Left kidney (tissue), 2 donors: ENCODE measurements around the gene GMPPA. TPM values are rescaled to one million over a fixed set of nuclear protein-coding genes. Genes with fewer than 3 reads are reported as not detected.

ENCODE experiments used
- DNase-seq: peaks from one replicate; pipeline ENCODE4 v3.0.0-alpha.2; 2013
- polyA plus RNA-seq: library from polyadenylated mRNA; unstranded; fragments of 120-200 nt; gene quantifications from one replicate; pipeline ENCODE4 v1.2.1, GENCODE V29; 2013; ENCODE audit not compliant: insufficient read length

GMPPA gene
- polyA plus RNA-seq, 1 donor: 41.7 TPM

- no peak for DNase-seq
Observed at GRCh38 chr2:219500135-219500534, 1.4 kb downstream of the GMPPA start.

- no peak for DNase-seq
Observed at GRCh38 chr2:219501849-219502248, 3.2 kb downstream of the GMPPA start.

- DNase-seq: no peak
Observed at GRCh38 chr2:219502618-219503017, 3.9 kb downstream of the GMPPA start.

DNA sequence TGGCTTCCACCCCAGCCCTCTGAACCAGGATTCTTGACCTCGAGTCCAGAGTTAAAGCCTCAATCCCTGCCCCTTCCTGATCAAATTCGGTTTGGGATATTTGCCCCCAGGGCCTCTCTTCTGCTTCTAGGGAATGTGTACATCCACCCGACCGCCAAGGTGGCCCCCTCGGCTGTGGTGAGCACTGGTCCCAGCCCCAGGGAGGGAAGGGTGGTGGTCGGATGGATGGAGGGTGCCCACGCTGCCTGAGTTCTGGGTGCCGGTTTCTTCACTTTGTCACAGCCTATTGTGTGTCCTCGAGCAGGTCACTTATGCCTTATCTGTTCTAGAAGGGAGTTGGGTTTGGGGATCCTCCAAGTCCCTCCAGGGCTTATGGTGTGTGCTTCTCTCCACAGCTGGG is 6.9 kb downstream of the GMPPA start:
- DNase-seq: no peak

DNA sequence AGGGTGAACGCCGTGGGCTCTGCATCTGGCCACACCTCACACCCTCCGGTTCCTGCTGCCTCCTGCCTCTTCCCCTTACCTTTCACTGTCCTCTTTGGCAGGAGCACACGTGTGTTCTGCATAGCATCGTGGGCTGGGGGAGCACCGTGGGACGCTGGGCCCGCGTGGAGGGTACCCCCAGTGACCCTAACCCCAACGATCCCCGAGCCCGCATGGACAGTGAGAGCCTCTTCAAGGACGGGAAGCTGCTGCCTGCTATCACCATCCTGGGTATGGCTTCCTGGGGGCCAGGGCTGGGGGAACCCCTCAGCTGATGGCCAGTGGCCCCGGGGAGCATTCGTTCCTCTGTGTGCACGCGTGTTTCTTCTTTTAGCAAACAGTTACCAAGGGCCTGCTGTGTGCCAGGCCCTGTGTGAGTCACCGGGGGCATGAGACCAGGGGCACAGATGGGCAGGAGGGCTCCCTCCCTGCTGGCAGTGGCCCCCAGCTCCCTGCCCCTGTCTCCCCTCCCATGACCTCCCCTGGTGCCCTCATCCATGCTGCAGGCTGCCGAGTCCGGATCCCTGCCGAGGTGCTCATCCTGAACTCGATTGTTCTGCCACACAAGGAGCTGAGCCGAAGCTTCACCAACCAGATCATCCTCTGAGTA is 7.6 kb downstream of the GMPPA start:
- no peak for DNase-seq

DNA sequence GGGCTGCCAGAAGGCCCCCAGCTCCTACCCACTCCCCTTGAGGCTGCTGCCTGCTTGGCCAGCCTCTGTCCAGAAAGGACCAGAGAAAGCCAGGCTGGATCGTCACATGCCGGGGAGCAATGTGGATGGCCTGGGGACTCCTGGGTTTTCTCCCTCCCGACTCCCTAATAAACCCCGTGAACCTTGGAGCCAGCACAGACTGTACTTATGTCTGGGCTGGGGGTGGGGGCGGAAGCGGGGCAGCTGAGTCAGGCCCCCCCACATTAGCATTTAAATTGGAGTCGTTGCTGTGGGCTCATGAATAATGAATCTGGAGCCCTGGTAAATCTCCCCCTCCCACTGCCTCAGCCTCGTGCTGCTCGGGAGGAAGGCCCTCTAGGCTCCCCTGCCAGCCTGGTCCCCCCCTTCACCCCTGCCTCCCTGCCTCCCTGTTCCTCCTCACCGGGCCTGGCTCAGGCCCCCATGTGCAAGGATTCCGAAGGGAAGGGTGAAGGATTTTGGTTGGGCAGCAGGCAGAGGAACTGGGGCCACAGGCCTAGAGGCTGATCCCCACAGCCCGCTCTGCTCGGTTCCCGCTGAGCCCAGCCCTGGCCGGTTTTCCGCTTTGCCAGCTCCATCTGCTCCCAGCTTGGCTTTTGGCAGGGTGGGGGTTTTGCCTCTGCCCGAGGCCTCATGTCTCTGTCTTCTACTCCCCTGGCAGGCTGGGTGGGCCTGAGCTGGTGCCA is 8.3 kb downstream of the GMPPA start:
- no peak for DNase-seq

GRCh38 chr2:219507581-219508443 is 9.1 kb downstream of the GMPPA start:
- no peak for DNase-seq

- no peak for DNase-seq
Observed at GRCh38 chr2:219508444-219508734, 9.7 kb downstream of the GMPPA start.

DNA sequence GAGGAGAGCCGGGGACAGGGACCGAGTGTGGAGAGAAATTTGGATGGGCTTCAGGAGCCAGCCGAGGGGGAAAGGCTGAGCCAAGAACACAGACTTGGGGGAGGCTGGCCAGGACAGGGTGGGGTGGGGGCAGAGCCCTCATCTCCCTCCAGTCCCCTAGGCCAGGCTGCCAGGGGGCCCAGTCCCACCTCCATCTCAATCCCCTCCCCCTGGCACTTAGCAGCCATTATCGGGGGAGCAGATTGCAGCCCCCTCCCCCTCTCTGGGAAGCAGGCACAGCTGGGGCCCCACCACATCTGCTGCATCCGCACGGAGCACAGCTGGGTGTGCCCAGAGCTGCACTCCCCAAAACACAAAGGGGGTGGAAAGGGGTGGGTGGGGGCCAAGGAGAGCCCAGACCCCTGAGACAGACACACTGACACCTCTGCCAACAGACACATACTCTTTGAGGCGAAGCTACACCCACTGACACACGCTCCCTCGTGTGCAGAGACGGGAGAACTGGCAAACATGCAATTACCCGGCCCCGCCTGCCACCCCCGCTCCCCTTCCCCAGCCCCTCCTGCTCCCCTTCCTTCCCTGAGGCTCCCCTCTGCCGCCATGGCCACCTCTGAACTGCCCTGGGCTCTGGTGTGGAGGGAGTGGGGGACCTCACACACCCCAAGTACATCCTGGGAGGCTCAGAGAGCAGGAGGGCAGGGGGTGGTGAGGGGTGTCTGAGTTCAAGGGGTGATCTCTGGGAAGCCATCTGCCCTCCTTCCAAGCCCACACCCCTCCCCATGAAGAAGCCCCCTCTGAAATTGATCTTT is 10.5 kb downstream of the GMPPA start:
- no peak for DNase-seq

- no peak for DNase-seq
Observed at GRCh38 chr2:219509780-219510511, 11.3 kb downstream of the GMPPA start.

DNA sequence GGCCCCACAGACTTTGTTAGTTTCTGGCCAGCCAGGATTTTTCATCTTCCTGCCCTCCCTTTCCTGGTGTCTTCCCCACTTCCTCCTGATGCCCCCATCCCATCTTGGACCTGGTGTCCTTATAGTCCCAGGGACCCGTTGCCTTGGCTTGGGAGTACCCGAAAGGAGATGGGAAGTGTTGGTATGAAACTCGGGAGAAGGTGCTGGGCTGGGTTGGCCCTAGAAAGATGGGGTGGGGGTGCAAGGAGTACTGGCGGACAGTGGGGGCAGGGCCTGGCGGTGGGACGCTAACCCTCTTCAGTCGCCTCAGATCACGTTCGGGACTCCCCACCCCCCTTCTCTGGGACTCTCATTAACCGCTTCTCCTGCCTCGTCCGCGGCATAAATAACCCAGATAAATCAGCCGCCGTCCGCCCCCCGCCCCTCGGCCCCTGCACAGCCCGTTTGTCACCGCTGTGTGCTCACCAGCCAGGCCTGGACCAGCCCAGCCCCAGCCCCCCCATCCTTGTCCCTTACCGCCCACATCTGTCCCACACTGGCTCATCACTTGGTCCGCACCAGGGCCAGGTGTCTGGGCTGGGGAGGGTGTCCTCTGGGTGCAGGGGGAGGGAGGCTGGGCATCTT is 11.9 kb downstream of the GMPPA start:
- no peak for DNase-seq

DNA sequence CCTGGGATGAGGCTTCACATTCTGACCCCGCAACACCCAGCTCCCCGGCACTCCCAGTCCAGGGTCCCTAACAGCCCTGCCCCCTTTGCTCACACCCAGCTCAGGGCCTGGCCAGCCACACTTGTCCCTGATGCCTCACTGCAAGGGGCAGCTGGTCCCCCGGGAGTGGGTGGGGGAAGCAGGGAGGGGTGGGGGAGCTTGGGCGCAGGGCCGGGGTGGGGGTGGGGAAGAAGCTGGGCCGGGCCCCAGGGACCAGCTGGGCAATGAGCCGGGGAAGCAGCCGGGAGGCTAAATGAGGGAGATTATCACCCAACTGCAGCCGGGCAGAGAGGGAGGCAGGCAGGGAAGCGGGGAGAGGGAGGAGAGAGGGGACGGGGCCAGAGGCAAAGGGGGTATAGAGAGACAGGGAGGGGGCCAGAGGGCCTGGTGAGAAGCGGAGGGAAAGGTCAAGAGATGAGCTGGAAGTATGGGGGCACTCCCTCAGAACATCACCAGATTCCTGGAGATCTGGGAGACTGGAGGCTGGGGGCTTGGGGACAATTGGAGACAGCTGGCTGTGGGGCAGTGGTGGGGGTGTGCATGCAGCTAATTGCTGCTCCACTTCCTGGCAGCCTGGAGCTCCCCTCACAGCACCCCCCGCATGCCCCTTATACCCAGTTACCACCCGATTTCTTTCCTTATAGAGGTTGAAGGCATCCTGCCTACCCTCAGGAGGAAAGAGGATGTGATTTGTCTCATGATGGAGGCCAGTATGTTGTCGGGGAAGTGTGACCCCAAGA is 13.0 kb downstream of the GMPPA start:
- no peak for DNase-seq

DNA sequence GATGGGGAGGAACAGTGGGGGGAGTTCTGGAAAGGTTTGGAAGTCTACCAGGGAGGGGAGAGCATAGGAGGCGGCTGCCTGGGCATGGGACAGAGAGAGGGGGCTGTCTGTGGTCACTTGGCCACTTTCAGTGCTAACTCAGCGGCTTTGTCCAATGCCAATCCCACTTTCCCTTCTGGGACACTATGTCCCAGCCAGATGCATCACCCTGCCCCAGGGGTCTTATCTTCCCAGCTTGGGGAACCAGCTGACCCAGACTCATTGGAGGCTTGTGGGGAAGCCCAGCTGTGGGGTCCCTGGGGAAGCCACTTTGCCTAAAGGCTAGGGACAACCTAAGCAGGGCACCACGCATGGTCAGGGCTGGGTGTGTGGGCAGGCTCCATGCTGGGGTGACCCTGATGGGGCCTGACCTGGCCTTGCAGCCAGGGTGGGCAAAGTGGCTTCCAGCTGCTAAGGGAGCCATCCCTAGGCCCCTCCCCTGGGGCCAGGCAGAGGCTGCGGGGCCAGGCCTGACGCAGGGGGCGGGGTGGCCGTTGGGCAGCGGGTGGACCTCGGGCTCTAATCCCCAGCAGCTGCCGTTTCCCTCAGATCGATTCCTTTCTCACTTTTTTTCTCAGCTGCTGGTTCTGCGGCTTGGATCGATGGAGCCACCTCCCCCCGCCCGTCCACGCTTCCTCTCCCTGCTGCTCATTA is 14.0 kb downstream of the GMPPA start:
- DNase-seq: no peak

GRCh38 chr2:219513787-219514186 is 15.1 kb downstream of the GMPPA start:
- no peak for DNase-seq

DNA sequence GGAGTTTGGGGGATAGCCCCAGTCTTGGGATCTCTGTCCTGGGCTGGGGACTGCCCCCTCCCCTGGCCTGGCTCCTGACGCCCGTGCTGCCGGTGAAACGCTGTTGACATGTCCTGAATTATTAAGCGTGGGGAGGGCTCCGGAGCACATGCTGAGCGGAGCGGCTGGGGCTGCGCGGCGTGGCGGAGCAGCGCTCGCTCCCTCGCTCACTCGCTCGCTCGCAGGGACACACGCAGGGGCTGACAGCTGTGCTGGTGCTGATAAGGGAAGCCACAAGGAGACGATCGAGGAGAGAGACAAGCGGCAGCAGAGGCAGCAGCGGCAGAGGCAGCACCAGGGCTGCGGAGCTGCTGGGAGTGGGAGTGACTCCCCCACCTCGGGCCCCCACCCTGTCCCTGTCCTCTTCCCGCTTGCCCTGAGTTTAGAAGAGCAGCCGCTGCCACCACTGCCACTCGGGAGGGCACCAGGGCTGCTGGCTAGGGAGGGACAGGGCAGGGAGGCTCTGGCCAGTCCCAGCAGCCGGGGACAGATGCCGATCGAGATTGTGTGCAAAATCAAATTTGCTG is 15.6 kb downstream of the GMPPA start, which contains the start of gene ASIC4:
Gene ASIC4 (plus strand): TSS at position 287 of the 566 bp plus-strand sequence. CDS start 243 bp downstream, at position 530.
- DNase-seq: no peak

DNA sequence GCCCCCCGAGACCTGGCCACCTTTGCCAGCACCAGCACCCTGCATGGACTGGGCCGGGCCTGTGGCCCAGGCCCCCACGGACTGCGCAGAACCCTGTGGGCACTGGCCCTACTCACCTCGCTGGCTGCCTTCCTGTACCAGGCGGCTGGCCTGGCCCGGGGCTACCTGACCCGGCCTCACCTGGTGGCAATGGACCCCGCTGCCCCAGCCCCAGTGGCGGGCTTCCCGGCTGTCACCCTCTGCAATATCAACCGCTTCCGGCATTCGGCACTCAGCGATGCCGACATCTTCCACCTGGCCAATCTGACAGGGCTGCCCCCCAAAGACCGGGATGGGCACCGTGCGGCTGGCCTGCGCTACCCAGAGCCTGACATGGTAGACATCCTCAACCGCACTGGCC is 16.1 kb downstream of the GMPPA start:
- DNase-seq: no peak

GRCh38 chr2:219515874-219516629 is 17.4 kb downstream of the GMPPA start:
- no peak for DNase-seq

DNA sequence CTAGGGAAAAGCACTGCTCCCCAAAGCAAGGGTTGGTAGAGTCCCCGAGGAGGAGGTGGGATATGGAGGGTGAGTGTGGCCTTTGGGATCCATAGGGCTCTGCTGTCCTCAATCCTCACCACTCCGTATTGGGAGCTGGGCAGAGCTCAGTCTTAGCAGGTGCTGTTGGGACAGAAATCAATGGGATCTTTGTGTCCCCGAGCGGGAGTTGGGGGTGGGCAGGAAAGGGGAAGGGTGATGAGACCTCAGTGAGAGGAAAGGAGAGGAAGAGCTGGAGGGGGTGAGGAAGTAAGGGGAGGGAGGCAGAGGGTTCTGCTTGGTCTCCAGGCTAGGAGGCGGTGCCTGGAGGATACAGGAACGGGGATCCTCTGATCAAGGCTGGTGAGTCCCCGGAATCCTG is 18.2 kb downstream of the GMPPA start:
- DNase-seq: no peak
